ENCODE measurements around the gene TMEM238L. TPM values are rescaled to one million over a fixed set of nuclear protein-coding genes. Genes with fewer than 3 reads are reported as not detected.

The TMEM238L gene
- total RNA-seq, 5 donors from 2014 or later (not counting 1 experiment from before 2014, with no cell fraction given) = not detected

DNA sequence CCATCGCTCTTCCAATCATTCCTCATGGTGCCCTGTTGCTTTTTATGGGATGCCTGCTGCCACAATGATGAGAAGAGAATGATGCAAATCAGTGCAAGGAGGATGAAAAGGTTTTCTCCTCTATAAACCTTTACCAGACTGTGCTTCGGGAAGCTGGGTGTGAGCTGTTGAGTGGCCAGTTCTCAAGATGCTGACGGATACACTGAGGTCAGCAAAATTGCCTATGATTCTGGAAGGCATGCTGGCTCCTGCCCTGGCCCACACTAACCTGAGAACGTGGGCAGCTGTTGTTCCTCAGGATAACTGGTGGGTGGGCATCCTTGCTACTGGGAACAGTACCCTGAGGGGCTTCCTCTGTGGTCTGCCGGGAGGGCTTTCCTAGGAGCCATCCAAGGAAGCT lies 34.8 kb upstream of the TMEM238L start:
- H3K36me3 ChIP-seq (ENCODE audit: control insufficient read depth in 2 of 2, extremely low read depth in 1 of 2, insufficient read depth in 1 of 2, low read length in 1 of 2) = no peaks in the 10 kb centered on the region
- H3K9me3 Mint-ChIP-seq = no peaks in the 10 kb centered on the region
- H3K27me3 ChIP-seq (replicated peaks in 1 of 2; ENCODE audit: control insufficient read depth in 2 of 2, extremely low read depth in 1 of 2, insufficient read depth in 2 of 2, low read length in 1 of 2) = peaks cover 0 to 4% of the 10 kb centered on the region in 2 experiments
- H3K27ac ChIP-seq (ENCODE audit: low read length) = no peak overlapping the region
- no peaks in the 10 kb centered on the region for H3K36me3 Mint-ChIP-seq
- H3K27me3 Mint-ChIP-seq = no peaks in the 10 kb centered on the region
- H3K4me1 Mint-ChIP-seq = no peaks in the 10 kb centered on the region
- POLR2A ChIA-PET = no interaction called here
- no peak for DNase-seq
- no peak overlapping the region for H3K4me3 ChIP-seq (ENCODE audit: control insufficient read depth in 1 of 2, extremely low read depth in 1 of 2, low read length in 1 of 2)
- WGBS (ENCODE audit: insufficient coverage) = 77% methylated on average over 4 of the region's 5 CpGs
- no peak overlapping the region for H3K27ac Mint-ChIP-seq
- H3K4me3 Mint-ChIP-seq = no peak overlapping the region
- no peaks in the 10 kb centered on the region for H3K9me3 ChIP-seq
- H3K4me1 ChIP-seq (ENCODE audit: control insufficient read depth in 1 of 2, extremely low read depth in 1 of 2, insufficient read depth in 2 of 2, low read length in 2 of 2) = no peaks in the 10 kb centered on the region
- CTCF ChIA-PET = no interaction called here
- ATAC-seq (replicated peaks in 1 of 4) = no peak

DNA sequence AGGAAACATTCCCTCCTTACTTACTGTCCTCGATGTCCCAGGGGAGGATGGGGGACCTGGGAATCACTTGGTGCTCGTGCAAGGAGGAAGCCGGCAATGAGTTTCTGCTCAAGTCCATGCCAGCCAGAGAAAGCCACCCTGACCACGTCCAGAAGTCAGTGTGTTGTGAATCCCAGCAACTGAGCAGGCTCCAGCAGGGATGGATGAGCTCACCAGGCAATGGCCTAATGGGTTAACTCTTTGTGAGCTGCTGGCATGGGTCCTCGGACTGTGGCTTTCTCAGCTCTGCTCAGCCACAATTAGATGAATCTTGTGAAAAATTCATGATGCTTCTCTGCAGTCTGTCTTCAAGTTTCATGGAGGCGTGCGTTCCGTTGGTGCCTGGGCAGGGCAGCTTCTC lies 34.0 kb upstream of the TMEM238L start, which contains the start of gene PIRT:
TSS of gene PIRT (minus strand) at position 167 of the 400 bp plus-strand sequence. CDS start 12,442 bp downstream, outside the sequence.
- POLR2A ChIA-PET = no interaction called here
- Histone ChIP-seq H3K9me3 (no peaks in the 10 kb centered on the region), H3K4me1 (ENCODE audit: control insufficient read depth in 1 of 2, extremely low read depth in 1 of 2, insufficient read depth in 2 of 2, low read length in 2 of 2) (no peaks in the 10 kb centered on the region), H3K27me3 (replicated peaks in 1 of 2; ENCODE audit: control insufficient read depth in 2 of 2, extremely low read depth in 1 of 2, insufficient read depth in 2 of 2, low read length in 1 of 2) (peaks cover 0 to 3% of the 10 kb centered on the region in 2 experiments), H3K36me3 (ENCODE audit: control insufficient read depth in 2 of 2, extremely low read depth in 1 of 2, insufficient read depth in 1 of 2, low read length in 1 of 2) (no peaks in the 10 kb centered on the region), H3K27ac (ENCODE audit: low read length) (no peak within 1 kb of the TSS), H3K4me3 (ENCODE audit: control insufficient read depth in 1 of 2, extremely low read depth in 1 of 2, low read length in 1 of 2) (no peak within 1 kb of the TSS)
- CTCF ChIA-PET = interaction anchor here in 1 of 2 donors (0.5 kb wide), 1 partner anchor 1121 kb away, joined by 7 read pairs; no protein-coding TSS in a partner anchor
- DNase-seq = no peak
- no peaks in the 10 kb centered on the region for H3K27me3 Mint-ChIP-seq
- no peaks in the 10 kb centered on the region for H3K4me1 Mint-ChIP-seq
- no peak within 1 kb of the TSS for H3K27ac Mint-ChIP-seq
- H3K4me3 Mint-ChIP-seq = no peak within 1 kb of the TSS
- 73% methylated on average over 7 of the region's 8 CpGs for WGBS (ENCODE audit: insufficient coverage)
- no peaks in the 10 kb centered on the region for H3K36me3 Mint-ChIP-seq
- ATAC-seq (replicated peaks in 1 of 4) = no peak
- H3K9me3 Mint-ChIP-seq = no peaks in the 10 kb centered on the region

GRCh38 chr17:10836966-10837590 lies 33.2 kb upstream of the TMEM238L start:
- H3K36me3 ChIP-seq (ENCODE audit: control insufficient read depth in 2 of 2, extremely low read depth in 1 of 2, insufficient read depth in 1 of 2, low read length in 1 of 2) = no peaks in the 10 kb centered on the region
- H3K4me3 ChIP-seq (ENCODE audit: control insufficient read depth in 1 of 2, extremely low read depth in 1 of 2, low read length in 1 of 2) = no peak overlapping the region
- no peaks in the 10 kb centered on the region for H3K4me1 Mint-ChIP-seq
- no peaks in the 10 kb centered on the region for H3K9me3 ChIP-seq
- CTCF ChIA-PET = no interaction called here
- H3K27me3 Mint-ChIP-seq = no peaks in the 10 kb centered on the region
- H3K4me1 ChIP-seq (ENCODE audit: control insufficient read depth in 1 of 2, extremely low read depth in 1 of 2, insufficient read depth in 2 of 2, low read length in 2 of 2) = no peaks in the 10 kb centered on the region
- H3K27ac ChIP-seq (ENCODE audit: low read length) = no peak overlapping the region
- POLR2A ChIA-PET = no interaction called here
- H3K4me3 Mint-ChIP-seq = no peak overlapping the region
- no peak for DNase-seq
- 84% methylated on average over 15 of the region's 15 CpGs for WGBS (ENCODE audit: insufficient coverage)
- no peak overlapping the region for H3K27ac Mint-ChIP-seq
- H3K9me3 Mint-ChIP-seq = no peaks in the 10 kb centered on the region
- H3K27me3 ChIP-seq (replicated peaks in 1 of 2; ENCODE audit: control insufficient read depth in 2 of 2, extremely low read depth in 1 of 2, insufficient read depth in 2 of 2, low read length in 1 of 2) = peaks cover 0 to 3% of the 10 kb centered on the region in 2 experiments
- no peaks in the 10 kb centered on the region for H3K36me3 Mint-ChIP-seq
- ATAC-seq (replicated peaks in 1 of 4) = no peak

- WGBS (ENCODE audit: insufficient coverage) = 81% methylated on average over 6 of the region's 7 CpGs
- no peak for DNase-seq
- ChIA-PET POLR2A (no interaction called here), CTCF (interaction anchor here in 1 of 2 donors (0.7 kb wide), 1 partner anchor 103 kb away, joined by 5 read pairs; no protein-coding TSS in a partner anchor)
- no peaks in the 10 kb centered on the region for H3K36me3 Mint-ChIP-seq
- H3K4me3 ChIP-seq (ENCODE audit: control insufficient read depth in 1 of 2, extremely low read depth in 1 of 2, low read length in 1 of 2) = no peak overlapping the region
- no peak overlapping the region for H3K27ac Mint-ChIP-seq
- no peaks in the 10 kb centered on the region for H3K4me1 ChIP-seq (ENCODE audit: control insufficient read depth in 1 of 2, extremely low read depth in 1 of 2, insufficient read depth in 2 of 2, low read length in 2 of 2)
- no peaks in the 10 kb centered on the region for H3K9me3 Mint-ChIP-seq
- ATAC-seq (replicated peaks in 1 of 4) = no peak
- H3K4me1 Mint-ChIP-seq = no peaks in the 10 kb centered on the region
- no peak overlapping the region for H3K4me3 Mint-ChIP-seq
- H3K27me3 Mint-ChIP-seq = no peaks in the 10 kb centered on the region
- H3K9me3 ChIP-seq = no peaks in the 10 kb centered on the region
- H3K27ac ChIP-seq (ENCODE audit: low read length) = no peak overlapping the region
- peaks cover 0 to 3% of the 10 kb centered on the region in 2 experiments for H3K27me3 ChIP-seq (replicated peaks in 1 of 2; ENCODE audit: control insufficient read depth in 2 of 2, extremely low read depth in 1 of 2, insufficient read depth in 2 of 2, low read length in 1 of 2)
- no peaks in the 10 kb centered on the region for H3K36me3 ChIP-seq (ENCODE audit: control insufficient read depth in 2 of 2, extremely low read depth in 1 of 2, insufficient read depth in 1 of 2, low read length in 1 of 2)
These were observed 32.2 kb upstream of the TMEM238L start for GRCh38 chr17:10836145-10836544.

DNA sequence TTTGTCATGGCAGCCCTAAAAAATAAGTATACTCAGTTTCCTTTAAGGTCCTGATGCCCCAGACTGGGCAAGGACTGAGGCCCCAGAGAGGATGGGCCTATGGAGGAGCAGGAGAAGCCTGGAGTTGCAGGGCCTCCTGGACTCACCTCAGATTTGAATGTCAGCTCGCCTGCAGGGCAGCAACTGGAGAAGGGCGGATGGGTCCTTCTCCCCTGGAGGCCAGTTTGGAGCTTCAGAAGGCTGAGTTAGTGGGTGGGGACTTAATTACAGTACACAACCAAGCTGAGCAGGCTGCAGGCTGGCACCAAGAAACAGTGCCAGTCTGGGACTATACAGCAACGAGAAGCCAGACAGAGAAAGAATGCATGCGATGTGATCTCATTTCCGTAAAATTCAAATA lies 27.8 kb upstream of the TMEM238L start:
- H3K9me3 ChIP-seq = no peaks in the 10 kb centered on the region
- Mint-ChIP-seq H3K9me3 (no peaks in the 10 kb centered on the region), H3K36me3 (no peaks in the 10 kb centered on the region), H3K27ac (no peak overlapping the region), H3K4me1 (no peaks in the 10 kb centered on the region), H3K4me3 (no peak overlapping the region), H3K27me3 (peaks cover 0 to 2% of the 10 kb centered on the region in 2 donors)
- peaks cover 0 to 3% of the 10 kb centered on the region in 2 experiments for H3K27me3 ChIP-seq (replicated peaks in 1 of 2; ENCODE audit: control insufficient read depth in 2 of 2, extremely low read depth in 1 of 2, insufficient read depth in 2 of 2, low read length in 1 of 2)
- no peak for DNase-seq
- H3K4me1 ChIP-seq (ENCODE audit: control insufficient read depth in 1 of 2, extremely low read depth in 1 of 2, insufficient read depth in 2 of 2, low read length in 2 of 2) = no peaks in the 10 kb centered on the region
- H3K36me3 ChIP-seq (ENCODE audit: control insufficient read depth in 2 of 2, extremely low read depth in 1 of 2, insufficient read depth in 1 of 2, low read length in 1 of 2) = no peaks in the 10 kb centered on the region
- H3K4me3 ChIP-seq (ENCODE audit: control insufficient read depth in 1 of 2, extremely low read depth in 1 of 2, low read length in 1 of 2) = no peak overlapping the region
- no peak for ATAC-seq (replicated peaks in 1 of 4)
- WGBS (ENCODE audit: insufficient coverage) = 87% methylated on average over 3 of the region's 5 CpGs
- ChIA-PET POLR2A (no interaction called here), CTCF (no interaction called here)
- no peak overlapping the region for H3K27ac ChIP-seq (ENCODE audit: low read length)

DNA sequence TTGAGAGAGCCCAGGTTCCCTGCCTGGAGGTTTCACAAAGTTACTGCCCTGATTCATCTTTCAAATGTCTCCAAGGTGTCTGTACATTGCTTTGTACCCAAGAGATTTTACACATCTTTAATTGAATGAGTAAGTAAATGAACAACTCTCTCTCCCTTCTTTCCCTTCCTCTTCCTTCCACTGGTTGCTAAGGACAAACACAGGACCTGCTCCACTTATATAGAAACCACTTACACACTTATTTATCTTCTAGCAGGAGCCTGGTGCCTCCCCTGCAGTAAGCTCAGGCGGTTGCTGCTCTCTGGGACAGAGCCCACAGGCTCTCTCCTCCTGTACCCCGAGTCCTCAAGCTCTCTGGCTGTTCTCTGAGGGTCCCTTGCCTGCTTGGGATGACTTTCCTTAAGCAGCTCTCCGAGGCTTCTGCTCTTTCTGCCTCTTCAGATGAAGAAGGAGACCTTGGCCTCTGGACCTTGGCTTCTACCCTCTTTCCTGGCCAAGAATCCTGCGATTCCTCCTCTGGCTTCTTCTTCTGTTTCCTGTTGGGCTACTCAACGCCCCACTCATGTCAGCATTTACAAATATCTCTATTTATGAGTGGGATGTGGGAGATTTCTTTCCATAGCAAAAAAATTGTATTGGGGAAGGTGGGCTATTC lies 24.1 kb upstream of the TMEM238L start:
- DNase-seq (no peak), ATAC-seq (replicated peaks in 1 of 4) (no peak)
- Histone ChIP-seq H3K36me3 (ENCODE audit: control insufficient read depth in 2 of 2, extremely low read depth in 1 of 2, insufficient read depth in 1 of 2, low read length in 1 of 2) (no peaks in the 10 kb centered on the region), H3K27ac (ENCODE audit: low read length) (no peak overlapping the region), H3K4me3 (ENCODE audit: control insufficient read depth in 1 of 2, extremely low read depth in 1 of 2, low read length in 1 of 2) (no peak overlapping the region), H3K27me3 (replicated peaks in 1 of 2; ENCODE audit: control insufficient read depth in 2 of 2, extremely low read depth in 1 of 2, insufficient read depth in 2 of 2, low read length in 1 of 2) (peaks cover 0 to 15% of the 10 kb centered on the region in 2 experiments), H3K9me3 (no peaks in the 10 kb centered on the region), H3K4me1 (ENCODE audit: control insufficient read depth in 1 of 2, extremely low read depth in 1 of 2, insufficient read depth in 2 of 2, low read length in 2 of 2) (no peaks in the 10 kb centered on the region)
- H3K9me3 Mint-ChIP-seq = no peaks in the 10 kb centered on the region
- H3K27me3 Mint-ChIP-seq = peaks cover 5% of the 10 kb centered on the region in 2 donors
- POLR2A ChIA-PET = no interaction called here
- no peaks in the 10 kb centered on the region for H3K36me3 Mint-ChIP-seq
- no peaks in the 10 kb centered on the region for H3K4me1 Mint-ChIP-seq
- H3K4me3 Mint-ChIP-seq = no peak overlapping the region
- CTCF ChIA-PET = no interaction called here
- WGBS (ENCODE audit: insufficient coverage) = 39% methylated on average over 3 of the region's 5 CpGs
- H3K27ac Mint-ChIP-seq = no peak overlapping the region

All from T-cell (primary cell).